ENCODE data around the gene CYTH2.

CYTH2 gene

GRCh38 chr19:48465215-48465614 lies 4.0 kb upstream of the CYTH2 start:
- Histone ChIP-seq H3K27me3 (ENCODE audit: insufficient read depth, poor library complexity, severe bottlenecking) (no peaks in the 10 kb centered on the region), H3K9me3 (ENCODE audit: severe bottlenecking) (no peaks in the 10 kb centered on the region), H3K4me1 (ENCODE audit: insufficient read depth, poor library complexity, severe bottlenecking) (no peaks in the 10 kb centered on the region), H3K27ac (ENCODE audit: poor library complexity, severe bottlenecking) (no peak overlapping the region), H3K36me3 (ENCODE audit: low read depth) (peaks cover 9% of the 10 kb centered on the region), H3K4me3 (ENCODE audit: severe bottlenecking) (no peak overlapping the region)
- no peak for TF ChIP-seq CTCF (IDR thresholded peaks at IDR 0.05; ENCODE audit: poor library complexity, severe bottlenecking)
- ATAC-seq (ENCODE audit: low read depth), result no peak
- DNase-seq (ENCODE audit: low spot score), result no peak

GRCh38 chr19:48466561-48467325 lies 2.4 kb upstream of the CYTH2 start:
- DNase-seq (ENCODE audit: low spot score), result no peak
- H3K27me3 ChIP-seq (ENCODE audit: insufficient read depth, poor library complexity, severe bottlenecking), result no peaks in the 10 kb centered on the region
- no peak overlapping the region for H3K4me3 ChIP-seq (ENCODE audit: severe bottlenecking)
- H3K4me1 ChIP-seq (ENCODE audit: insufficient read depth, poor library complexity, severe bottlenecking), result no peaks in the 10 kb centered on the region
- no peaks in the 10 kb centered on the region for H3K9me3 ChIP-seq (ENCODE audit: severe bottlenecking)
- peaks cover 21% of the 10 kb centered on the region for H3K36me3 ChIP-seq (ENCODE audit: low read depth)
- ATAC-seq (ENCODE audit: low read depth), result no peak
- TF ChIP-seq CTCF (IDR thresholded peaks at IDR 0.05; ENCODE audit: poor library complexity, severe bottlenecking), result no peak
- no peak overlapping the region for H3K27ac ChIP-seq (ENCODE audit: poor library complexity, severe bottlenecking)

GRCh38 chr19:48468772-48469288 lies 339 bp upstream of the CYTH2 start:
- no peak for TF ChIP-seq CTCF (IDR thresholded peaks at IDR 0.05; ENCODE audit: poor library complexity, severe bottlenecking)
- Histone ChIP-seq H3K27ac (ENCODE audit: poor library complexity, severe bottlenecking) (peak overlapping the region; percentile 79), H3K4me1 (ENCODE audit: insufficient read depth, poor library complexity, severe bottlenecking) (no peaks in the 10 kb centered on the region), H3K27me3 (ENCODE audit: insufficient read depth, poor library complexity, severe bottlenecking) (no peaks in the 10 kb centered on the region), H3K4me3 (ENCODE audit: severe bottlenecking) (peak overlapping the region; percentile 85), H3K36me3 (ENCODE audit: low read depth) (peaks cover 34% of the 10 kb centered on the region), H3K9me3 (ENCODE audit: severe bottlenecking) (no peaks in the 10 kb centered on the region)
- ATAC-seq (ENCODE audit: low read depth) (peak; percentile 92), DNase-seq (ENCODE audit: low spot score) (peak; percentile 99)

GRCh38 chr19:48469934-48470680 lies 938 bp downstream of the CYTH2 start:
- Histone ChIP-seq H3K36me3 (ENCODE audit: low read depth) (peaks cover 45% of the 10 kb centered on the region), H3K9me3 (ENCODE audit: severe bottlenecking) (no peaks in the 10 kb centered on the region), H3K27me3 (ENCODE audit: insufficient read depth, poor library complexity, severe bottlenecking) (no peaks in the 10 kb centered on the region), H3K4me3 (ENCODE audit: severe bottlenecking) (peak overlapping the region; percentile 85), H3K27ac (ENCODE audit: poor library complexity, severe bottlenecking) (peak overlapping the region; percentile 79), H3K4me1 (ENCODE audit: insufficient read depth, poor library complexity, severe bottlenecking) (no peaks in the 10 kb centered on the region)
- no peak for TF ChIP-seq CTCF (IDR thresholded peaks at IDR 0.05; ENCODE audit: poor library complexity, severe bottlenecking)
- no peak for ATAC-seq (ENCODE audit: low read depth)
- no peak for DNase-seq (ENCODE audit: low spot score)
